ENCODE measurements around the gene SPCS1. TPM values are rescaled to one million over a fixed set of nuclear protein-coding genes. Genes with fewer than 3 reads are reported as not detected.
A peak's percentile ranks its signal among the peaks of the same experiment; 100 is the strongest.

SPCS1 gene
- total RNA-seq, 1 experiment from 2014 or later = 133 TPM

GRCh38 chr3:52685285-52685708, 20.6 kb upstream of the SPCS1 start:
- H3K27me3 ChIP-seq (ENCODE audit: low read length) = no peaks in the 10 kb centered on the region
- CTCF ChIA-PET = no interaction called here
- no peaks in the 10 kb centered on the region for H3F3A ChIP-seq (ENCODE audit: low read length, unreplicated experiment)
- H4K20me1 ChIP-seq (ENCODE audit: low read length) = peaks cover 37% of the 10 kb centered on the region
- H2AFZ ChIP-seq (ENCODE audit: low read length) = peak overlapping the region; percentile 56
- no peaks in the 10 kb centered on the region for H3K9me3 ChIP-seq (ENCODE audit: low read length)
- DNase-seq = peak; percentile 83
- H3K4me2 ChIP-seq (ENCODE audit: low read length) = peak overlapping the region; percentile 88
- POLR2A ChIA-PET (ENCODE audit: unreplicated experiment) = no interaction called here
- TF ChIP-seq EZH2phosphoT487 (IDR thresholded peaks at IDR 0.05; ENCODE audit: borderline replicate concordance, low read length) (no peak), CTCF (conservative IDR thresholded peaks at IDR 0.05; ENCODE audit: low read depth, low read length) (no peak), EZH2 (IDR thresholded peaks at IDR 0.05; ENCODE audit: low read length, unreplicated experiment) (no peak)
- peaks cover 53% of the 10 kb centered on the region for H3K4me1 ChIP-seq (ENCODE audit: insufficient read depth, low read length)
- H3K27ac ChIP-seq (ENCODE audit: low read length) = peak overlapping the region; percentile 72
- intact Hi-C loops (cut with micrococcal nuclease) = loop anchor here (1.0 to 10.0 kb wide), 2 partner anchors 14 to 150 kb away; partner anchors contain the start of genes NT5DC2 and UQCC5
- BruUV-seq (replicated peaks) = no TSS peak
- H3K4me3 ChIP-seq (ENCODE audit: low read length) = peak overlapping the region; percentile 89
- peak; percentile 86 for ATAC-seq
- peaks cover 91% of the 10 kb centered on the region for H3K79me2 ChIP-seq (ENCODE audit: low read length)
- H3K9me2 ChIP-seq (replicated peaks; ENCODE audit: low read length) = no peaks in the 10 kb centered on the region
- H3K9ac ChIP-seq (ENCODE audit: low read length) = peak overlapping the region; percentile 99
- peaks cover 44% of the 10 kb centered on the region for H3K36me3 ChIP-seq (ENCODE audit: low read depth, low read length)

- POLR2A ChIA-PET (ENCODE audit: unreplicated experiment) = interaction anchor here (0.6 kb wide), 1 partner anchor 104 kb away, joined by 3 read pairs; no protein-coding TSS in a partner anchor
- BruUV-seq (replicated peaks) = TSS peak; percentile 62
- peaks cover 53% of the 10 kb centered on the region for H3K4me1 ChIP-seq (ENCODE audit: insufficient read depth, low read length)
- peak within 1 kb of the TSS; percentile 99 for H3K9ac ChIP-seq (ENCODE audit: low read length)
- no peaks in the 10 kb centered on the region for H3F3A ChIP-seq (ENCODE audit: low read length, unreplicated experiment)
- peaks cover 48% of the 10 kb centered on the region for H3K36me3 ChIP-seq (ENCODE audit: low read depth, low read length)
- peak within 1 kb of the TSS; percentile 56 for H2AFZ ChIP-seq (ENCODE audit: low read length)
- intact Hi-C loops (cut with micrococcal nuclease) = loop anchor here (1.0 to 10.0 kb wide), 3 partner anchors 15 to 151 kb away; partner anchors contain the start of genes GLT8D1, NT5DC2 and UQCC5
- H3K9me3 ChIP-seq (ENCODE audit: low read length) = no peaks in the 10 kb centered on the region
- H3K4me3 ChIP-seq (ENCODE audit: low read length) = peak within 1 kb of the TSS; percentile 89
- H3K27me3 ChIP-seq (ENCODE audit: low read length) = no peaks in the 10 kb centered on the region
- CTCF ChIA-PET = no interaction called here
- DNase-seq (peak; percentile 98), ATAC-seq (peak; percentile 68)
- TF ChIP-seq EZH2 (IDR thresholded peaks at IDR 0.05; ENCODE audit: low read length, unreplicated experiment) (no peak), CTCF (conservative IDR thresholded peaks at IDR 0.05; ENCODE audit: low read depth, low read length) (no peak), EZH2phosphoT487 (IDR thresholded peaks at IDR 0.05; ENCODE audit: borderline replicate concordance, low read length) (no peak)
- H3K79me2 ChIP-seq (ENCODE audit: low read length) = peaks cover 91% of the 10 kb centered on the region
- H3K4me2 ChIP-seq (ENCODE audit: low read length) = peak within 1 kb of the TSS; percentile 95
- H3K27ac ChIP-seq (ENCODE audit: low read length) = peak within 1 kb of the TSS; percentile 72
- peaks cover 40% of the 10 kb centered on the region for H4K20me1 ChIP-seq (ENCODE audit: low read length)
- no peaks in the 10 kb centered on the region for H3K9me2 ChIP-seq (replicated peaks; ENCODE audit: low read length)
These were observed 19.9 kb upstream of the SPCS1 start, which contains the start of the genes GNL3 and PBRM1 for GRCh38 chr3:52685709-52686691. Gene GNL3, plus strand, starts transcription at chr3:52686032. Its CDS starts 61 bp downstream, at chr3:52686093. Gene PBRM1, minus strand, starts transcription at chr3:52685913.
